Keratinocyte (primary cell): ENCODE data around the gene PCA3.

Source experiments
- CTCF ChIP-seq, 3 experiments: IDR thresholded peaks in 1 of 3; conservative IDR thresholded peaks in 1 of 3; optimal IDR thresholded peaks in 1 of 3; 2 replicates in 2 of 3; 3 replicates in 1 of 3; pipeline versions ENCODE3 to v1.5.1; 2011; ENCODE audit warnings: low read length in 3 of 3, mild to moderate bottlenecking in 3 of 3, moderate library complexity in 2 of 3, control low read depth in 1 of 3, inconsistent platforms in 1 of 3; ENCODE audit not compliant: insufficient read depth in 2 of 3; ENCODE audit errors: extremely low read depth in 1 of 3
- EZH2 ChIP-seq: IDR thresholded peaks from one replicate; pipeline ENCODE4 v1.6.1; 2012; ENCODE audit warnings: inconsistent platforms, mild to moderate bottlenecking, low read length, moderate library complexity

DNA sequence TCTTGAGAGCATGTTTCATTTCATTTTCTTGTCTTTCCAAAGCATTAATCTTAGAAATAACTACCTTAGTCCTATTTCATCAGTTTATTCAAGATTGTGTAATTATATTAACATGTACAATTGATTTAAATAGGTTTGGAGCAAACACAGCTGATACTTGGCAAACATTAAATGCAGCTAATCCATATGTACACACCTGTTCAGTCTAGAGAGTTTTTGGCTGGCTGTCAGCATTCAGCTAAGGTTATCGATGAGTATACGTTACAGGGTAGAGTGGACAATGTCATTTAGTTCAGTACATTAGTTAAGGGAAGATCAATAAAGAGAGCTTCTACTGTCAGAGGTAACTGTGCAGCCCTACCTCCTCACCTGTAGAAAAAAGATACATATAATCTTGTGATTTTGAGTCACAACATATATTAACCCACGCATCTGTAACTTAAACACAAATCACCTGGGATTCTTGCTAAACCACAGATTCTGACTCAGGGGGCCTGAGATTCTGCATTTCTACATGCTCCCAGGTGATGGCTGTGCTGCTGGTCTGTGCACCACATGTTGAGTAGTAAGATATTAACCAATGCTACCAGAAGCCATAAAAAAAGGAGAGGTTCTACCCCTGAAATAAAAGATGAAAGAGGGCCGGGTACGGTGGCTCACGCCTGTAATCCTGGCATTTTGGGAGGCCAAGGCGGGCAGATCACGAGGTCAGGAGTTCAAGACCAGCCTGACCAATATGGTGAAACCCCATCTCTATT is 34.1 kb upstream of the PCA3 start:
- TF ChIP-seq CTCF (optimal IDR thresholded peaks at IDR 0.05 in 1 of 3, IDR thresholded peaks at IDR 0.05 in 1 of 3, conservative IDR thresholded peaks at IDR 0.05 in 1 of 3; ENCODE audit: extremely low read depth in 1 of 3, insufficient read depth in 2 of 3, low read length in 3 of 3) (no peak), EZH2 (no peak)
